Epithelial cell of proximal tubule (primary cell): ENCODE results near the gene KRTAP10-1. TPM values are rescaled to one million over a fixed set of nuclear protein-coding genes. Genes with fewer than 3 reads are reported as not detected.

Experiments used
- DNase-seq: peaks from one replicate; pipeline ENCODE4 v3.0.0-alpha.2; 2011; ENCODE audit warnings: low read depth
- H3K4me3 ChIP-seq: 2 replicates; pipeline ENCODE4 v1.5.1; 2011; ENCODE audit warnings: low read depth, mild to moderate bottlenecking, low read length
- total RNA-seq: library from RNA; depleted of rRNA; stranded (reverse); fragments of >200 nt; gene quantifications from 2 replicates; pipeline ENCODE4 v1.2.3, GENCODE V29; 2015
- TF ChIP-seq, protein P1 (sequence below): conservative IDR thresholded peaks from 2 replicates; pipeline ENCODE4 v1.5.1; 2012; ENCODE audit warnings: low read depth, mild to moderate bottlenecking, low read length

The KRTAP10-1 gene
- total RNA-seq, 1 donor from 2014 or later, result not detected

DNA sequence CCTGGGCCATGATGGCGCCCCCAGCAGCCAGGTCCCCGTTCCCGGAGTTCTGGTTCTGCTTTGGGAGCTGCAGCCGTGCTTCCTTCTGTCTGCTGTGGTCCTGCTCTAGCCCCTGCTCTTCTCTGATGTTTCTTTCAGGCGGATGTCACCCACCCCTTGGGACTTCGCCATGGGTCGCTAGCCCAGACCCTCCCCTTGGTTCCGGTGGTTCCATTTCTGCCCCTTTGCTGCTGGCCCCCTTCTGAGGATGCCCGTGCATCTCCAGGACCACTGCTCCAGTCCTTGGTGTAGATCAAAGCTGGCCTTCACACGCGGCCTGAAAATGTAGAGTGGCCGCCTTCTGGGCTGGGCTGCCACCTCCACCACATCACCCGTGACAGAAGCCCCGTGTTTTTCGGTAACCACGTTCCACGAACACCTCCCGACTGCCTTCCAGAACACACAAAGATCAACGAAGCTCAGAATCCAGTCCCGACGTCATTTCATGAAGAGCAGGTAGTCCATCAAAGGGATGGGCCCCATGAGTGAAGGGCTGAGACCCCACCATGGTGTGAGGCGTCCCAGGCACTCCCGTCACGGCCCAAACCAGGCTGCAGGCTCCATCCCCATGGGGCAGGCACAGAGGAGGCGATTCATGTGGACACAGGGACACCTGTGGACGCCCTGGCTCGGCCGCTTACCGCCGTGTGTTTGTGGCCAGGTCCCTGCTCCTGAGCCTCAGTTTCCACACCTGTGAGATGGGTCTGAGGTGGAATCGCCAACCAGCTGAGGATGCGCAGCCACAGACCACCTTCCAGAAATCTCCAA is 24.4 kb downstream of the KRTAP10-1 start:
- no peak overlapping the region for H3K4me3 ChIP-seq
- no peak for DNase-seq
- TF ChIP-seq, protein P1, sequence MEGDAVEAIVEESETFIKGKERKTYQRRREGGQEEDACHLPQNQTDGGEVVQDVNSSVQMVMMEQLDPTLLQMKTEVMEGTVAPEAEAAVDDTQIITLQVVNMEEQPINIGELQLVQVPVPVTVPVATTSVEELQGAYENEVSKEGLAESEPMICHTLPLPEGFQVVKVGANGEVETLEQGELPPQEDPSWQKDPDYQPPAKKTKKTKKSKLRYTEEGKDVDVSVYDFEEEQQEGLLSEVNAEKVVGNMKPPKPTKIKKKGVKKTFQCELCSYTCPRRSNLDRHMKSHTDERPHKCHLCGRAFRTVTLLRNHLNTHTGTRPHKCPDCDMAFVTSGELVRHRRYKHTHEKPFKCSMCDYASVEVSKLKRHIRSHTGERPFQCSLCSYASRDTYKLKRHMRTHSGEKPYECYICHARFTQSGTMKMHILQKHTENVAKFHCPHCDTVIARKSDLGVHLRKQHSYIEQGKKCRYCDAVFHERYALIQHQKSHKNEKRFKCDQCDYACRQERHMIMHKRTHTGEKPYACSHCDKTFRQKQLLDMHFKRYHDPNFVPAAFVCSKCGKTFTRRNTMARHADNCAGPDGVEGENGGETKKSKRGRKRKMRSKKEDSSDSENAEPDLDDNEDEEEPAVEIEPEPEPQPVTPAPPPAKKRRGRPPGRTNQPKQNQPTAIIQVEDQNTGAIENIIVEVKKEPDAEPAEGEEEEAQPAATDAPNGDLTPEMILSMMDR, result no peak

DNA sequence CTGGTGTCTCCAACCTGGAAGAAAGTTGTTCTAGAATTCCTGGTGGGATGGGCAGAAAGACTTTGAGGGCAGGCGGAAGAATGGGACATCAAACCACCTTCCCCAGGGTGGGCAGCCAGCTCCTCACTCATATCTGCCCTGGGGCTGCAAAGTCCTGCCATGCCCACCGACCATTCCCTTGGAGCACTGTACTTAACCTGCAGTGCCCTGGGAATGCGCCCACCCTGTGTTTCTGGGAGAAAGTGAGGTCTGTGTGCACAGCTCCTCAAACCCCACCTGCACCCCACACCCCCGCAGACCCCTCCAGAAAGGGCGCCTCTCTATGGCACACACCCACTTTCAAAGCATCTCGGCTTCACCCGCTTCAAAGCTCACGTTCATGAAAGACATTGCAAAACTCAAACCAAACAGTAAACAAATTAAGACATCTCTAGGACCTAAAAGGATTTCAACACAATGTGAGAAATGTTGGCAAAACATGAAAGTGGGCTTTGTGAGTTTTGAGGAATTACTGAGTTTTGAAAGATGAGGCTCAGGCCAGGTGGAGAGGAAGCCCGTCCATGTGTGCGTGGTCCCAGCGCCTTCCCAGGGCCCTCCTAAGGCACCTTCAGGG is 25.1 kb downstream of the KRTAP10-1 start:
- TF ChIP-seq, protein P1, result no peak
- H3K4me3 ChIP-seq, result no peak overlapping the region
- no peak for DNase-seq

DNA sequence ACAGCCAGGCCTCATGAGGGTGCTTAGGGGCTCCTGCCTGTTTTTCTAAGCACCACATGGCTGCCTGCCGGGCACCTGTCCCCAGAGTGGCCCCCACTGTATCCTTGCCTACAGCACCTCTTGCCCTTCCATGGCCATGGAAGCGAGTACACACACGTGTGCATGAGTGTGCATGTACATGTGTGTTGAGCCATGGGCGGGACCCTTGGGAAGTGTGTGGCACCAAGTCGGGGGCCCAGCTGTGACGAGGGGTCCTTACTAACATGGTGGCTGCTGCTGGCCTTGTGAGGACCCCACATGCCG is 25.8 kb downstream of the KRTAP10-1 start:
- DNase-seq, result no peak
- H3K4me3 ChIP-seq, result no peak overlapping the region
- TF ChIP-seq, protein P1, result no peak

DNA sequence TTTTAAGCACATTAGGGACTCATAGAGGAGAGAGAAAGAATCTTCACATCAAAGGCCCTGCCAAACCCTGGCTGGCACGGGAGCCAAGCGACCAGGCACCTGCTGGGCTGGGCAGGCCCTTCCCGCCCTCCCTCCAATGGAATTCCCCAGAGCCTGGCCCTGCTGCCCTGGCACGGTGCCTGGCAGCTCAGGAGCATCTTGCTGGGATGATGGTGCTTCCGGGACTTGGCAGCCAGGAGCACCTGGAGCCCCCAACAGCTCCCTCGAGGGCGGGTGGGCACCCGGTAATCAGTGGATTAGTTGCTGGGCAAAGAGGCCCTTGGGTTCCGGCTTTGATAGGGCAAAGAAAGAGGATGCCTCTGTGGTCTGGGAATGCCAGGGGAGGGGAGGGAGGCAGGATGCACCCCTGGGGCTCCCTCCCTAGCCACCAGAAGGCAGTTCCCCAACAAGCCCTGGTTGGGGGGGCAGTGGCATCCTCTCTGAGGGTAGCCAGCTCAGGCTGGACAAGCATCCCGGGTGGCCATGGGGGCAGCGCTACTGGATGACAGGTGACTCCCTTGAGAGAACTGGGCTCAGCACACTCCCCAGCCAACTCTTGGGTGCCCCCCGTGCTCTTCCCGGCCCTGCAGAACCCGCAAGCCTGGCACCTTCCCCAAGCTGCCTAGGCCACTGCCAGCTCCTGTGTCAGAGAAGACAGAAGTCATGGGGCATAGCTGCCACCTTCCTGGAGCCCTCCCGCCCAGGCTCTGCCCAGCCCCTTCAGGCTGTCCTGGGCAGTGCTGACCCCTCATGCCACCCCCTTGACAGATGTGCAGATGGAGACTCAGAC is 26.4 kb downstream of the KRTAP10-1 start:
- TF ChIP-seq, protein P1, result no peak
- DNase-seq, result no peak
- no peak overlapping the region for H3K4me3 ChIP-seq

DNA sequence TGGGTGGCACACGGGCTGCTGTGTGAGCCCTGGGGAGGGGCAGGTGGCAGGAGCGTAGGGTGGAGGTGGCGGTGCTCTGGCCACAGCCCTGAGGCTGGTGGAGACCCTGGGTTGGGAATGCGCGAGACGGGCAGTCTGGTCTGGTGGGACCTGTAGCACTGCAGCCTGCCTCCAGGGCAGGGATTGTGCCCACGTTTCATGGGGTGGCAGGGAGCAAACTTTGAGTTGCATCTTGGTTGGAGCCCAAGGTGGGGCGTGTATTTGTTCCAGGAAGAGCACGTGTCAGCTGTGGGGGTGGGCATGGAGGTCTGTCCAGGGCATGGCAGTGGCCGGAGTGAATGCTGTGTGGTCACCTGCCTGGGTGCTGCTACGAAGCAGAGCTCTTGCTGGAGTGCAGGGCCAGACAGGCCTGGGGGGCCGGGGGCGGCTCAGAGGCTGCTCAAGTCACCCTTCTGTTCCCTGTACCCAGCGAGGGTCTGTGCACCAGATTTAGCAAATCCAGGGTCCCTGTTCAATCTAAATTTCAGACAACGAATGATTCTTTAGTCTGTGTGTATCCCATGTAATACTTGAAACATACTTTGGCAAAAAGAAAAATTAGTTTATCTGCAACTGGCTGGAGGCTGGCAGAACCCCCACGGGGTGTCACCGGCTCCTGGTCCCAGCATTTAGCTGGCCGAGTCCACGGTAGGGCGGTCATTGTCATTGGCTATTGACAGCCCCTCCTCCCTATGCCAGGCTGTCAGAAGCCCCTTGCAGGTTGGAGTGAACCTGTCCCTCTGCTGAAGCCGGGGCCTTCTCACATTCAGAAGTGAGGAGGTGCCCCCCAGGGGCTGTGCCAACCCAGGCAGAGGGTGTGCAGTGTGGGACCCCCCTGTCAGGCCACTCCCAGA is 27.3 kb downstream of the KRTAP10-1 start:
- TF ChIP-seq, protein P1, result no peak
- no peak for DNase-seq
- H3K4me3 ChIP-seq, result no peak overlapping the region

DNA sequence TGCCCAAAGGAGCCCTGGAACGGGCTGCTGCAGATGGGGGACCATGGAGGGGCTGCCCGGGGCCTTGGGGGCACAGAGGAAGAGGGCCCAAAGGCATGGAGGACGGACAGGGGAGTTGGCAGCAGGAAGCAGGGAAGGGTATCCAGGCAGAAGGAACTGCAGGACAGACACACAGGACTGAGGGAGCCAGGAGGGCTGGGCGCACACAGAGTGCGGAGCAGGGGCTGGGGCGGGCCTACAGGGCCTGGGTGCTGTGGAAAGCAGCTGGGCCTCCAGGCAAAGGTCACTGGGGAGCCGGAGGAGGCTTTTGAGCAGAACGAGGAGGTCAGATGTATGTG is 28.1 kb downstream of the KRTAP10-1 start:
- H3K4me3 ChIP-seq, result no peak overlapping the region
- no peak for DNase-seq
- TF ChIP-seq, protein P1, result no peak
